GM12878 (cell line): ENCODE data around the gene ARHGEF3. TPM values are rescaled to one million over a fixed set of nuclear protein-coding genes. Genes with fewer than 3 reads are reported as not detected.

ENCODE experiments used
- ATAC-seq: fragments of 200-7000 bp; cut with Tn5 transposase; 3 replicates; pipeline ENCODE4 v1.9.1; 2020; ENCODE audit warnings: mild to moderate bottlenecking, moderate library complexity
- BruUV-seq: library from RNA; stranded (reverse); fragments of 400-500 nt; replicated peaks from 2 replicates; lab custom pipeline; 2021; lab: Mats Ljungman, UMichigan
- CTCF ChIA-PET: fragments of 300-600 bp; sonication (Branson Sonifier 250); formaldehyde crosslinking; extraction: SDS; loops from one replicate; lab custom pipeline; 2021; ENCODE audit warnings: inconsistent platforms; lab: Yijun Ruan, JAX
- POLR2A ChIA-PET: fragments of 350-600 bp; formaldehyde crosslinking; extraction: SDS; loops from one replicate; lab custom pipeline; 2021; ENCODE audit warnings: inconsistent platforms; lab: Charles Lee
- RAD21 ChIA-PET: fragments of 300-600 bp; sonication (Branson Sonifier 250); formaldehyde crosslinking; loops from one replicate; lab custom pipeline; 2023; ENCODE audit warnings: antibody characterized with exemption; ENCODE audit not compliant: unreplicated experiment; lab: Charles Lee
- SMC1A ChIA-PET: fragments of 300-600 bp; sonication (Branson Sonifier 250); formaldehyde crosslinking; loops from one replicate; lab custom pipeline; 2023; ENCODE audit not compliant: unreplicated experiment, uncharacterized antibody; lab: Charles Lee
- DNase-seq: peaks from one replicate; pipeline ENCODE4 v3.0.0-alpha.2; 2011; ENCODE audit warnings: low read depth, low spot score
- FAIRE-seq: peaks from 3 replicates; lab custom pipeline; 2011; peaks lifted over from hg19 to GRCh38; lab: Jason Lieb, UNC
- H2AFZ ChIP-seq: 2 replicates; pipeline ENCODE4 v1.6.0; 2011; ENCODE audit warnings: low read depth, low read length, control low read depth; ENCODE audit not compliant: control insufficient read depth
- H3K27ac ChIP-seq: 2 replicates; pipeline ENCODE4 v1.5.1; 2011; ENCODE audit warnings: control low read depth; ENCODE audit not compliant: control insufficient read depth, insufficient read depth
- H3K27me3 ChIP-seq, 2 experiments: replicated peaks in 1 of 2; 2 replicates each; pipeline versions ENCODE4 v1.6.0 to v1.6.1; 2011; ENCODE audit warnings: low read length in 1 of 2; ENCODE audit not compliant: control insufficient read depth in 2 of 2, insufficient read depth in 2 of 2
- H3K36me3 ChIP-seq, 2 experiments: 2 replicates each; pipeline ENCODE4 v1.5.1; 2011; ENCODE audit warnings: low read length in 1 of 2; ENCODE audit not compliant: control insufficient read depth in 2 of 2, insufficient read depth in 2 of 2
- H3K4me1 ChIP-seq: 2 replicates; pipeline ENCODE4 v1.6.1; 2011; ENCODE audit warnings: mild to moderate bottlenecking, low read length, moderate library complexity, mixed read lengths; ENCODE audit not compliant: control insufficient read depth, insufficient read depth
- H3K4me2 ChIP-seq: 2 replicates; pipeline ENCODE4 v1.6.0; 2011; ENCODE audit warnings: control low read depth; ENCODE audit not compliant: control insufficient read depth, insufficient read depth
- H3K4me3 ChIP-seq: fragments of 200-600 bp; sonication (generic); 2 replicates; pipeline ENCODE4 v1.5.1; 2016
- H3K79me2 ChIP-seq: 2 replicates; pipeline ENCODE4 v1.6.0; 2011; ENCODE audit warnings: low read length; ENCODE audit not compliant: control insufficient read depth, insufficient read depth
- H3K9ac ChIP-seq: 2 replicates; pipeline ENCODE4 v1.8.0; 2011; ENCODE audit warnings: low read length, control low read depth, mixed read lengths; ENCODE audit not compliant: control insufficient read depth, insufficient read depth
- H3K9me3 ChIP-seq: replicated peaks from 3 replicates; pipeline ENCODE4 v1.5.1; 2011; ENCODE audit warnings: mild to moderate bottlenecking, low read length; ENCODE audit not compliant: control insufficient read depth, insufficient read depth
- H4K20me1 ChIP-seq: 2 replicates; pipeline ENCODE4 v1.6.0; 2011; ENCODE audit not compliant: control insufficient read depth, insufficient read depth
- ATF7 ChIP-seq: fragments of 450-650 bp; IDR thresholded peaks from 2 replicates; pipeline ENCODE4 v1.6.1; 2016; ENCODE audit warnings: low read depth, mild to moderate bottlenecking
- BACH1 ChIP-seq: fragments of 450-650 bp; IDR thresholded peaks from 2 replicates; pipeline ENCODE4 v1.6.1; 2017; ENCODE audit warnings: mild to moderate bottlenecking, borderline replicate concordance
- BHLHE40 ChIP-seq, 2 experiments: fragments of 450-650 bp in 1 of 2; IDR thresholded peaks; 2 replicates each; pipeline ENCODE4 v1.6.1; 2011 to 2017; ENCODE audit warnings: low read depth in 2 of 2, borderline replicate concordance in 1 of 2, improper control_type of control experiment in 1 of 2, low read length in 1 of 2, mild to moderate bottlenecking in 1 of 2
- CHD4 ChIP-seq: fragments of 200-600 bp; sonication (generic); IDR thresholded peaks from 2 replicates; pipeline ENCODE4 v1.6.1; 2016; ENCODE audit warnings: mild to moderate bottlenecking
- EP300 ChIP-seq, 2 experiments: fragments of 150-350 bp in 1 of 2; IDR thresholded peaks; 2 replicates each; pipeline ENCODE4 v1.6.1; 2011 to 2012; ENCODE audit warnings: low read depth in 2 of 2, low read length in 2 of 2, borderline replicate concordance in 1 of 2, improper control_type of control experiment in 1 of 2, inconsistent platforms in 1 of 2; ENCODE audit not compliant: control insufficient read depth in 1 of 2
- GATAD2B ChIP-seq: fragments of 450-650 bp; conservative IDR thresholded peaks from 2 replicates; pipeline ENCODE4 v1.6.1; 2017; ENCODE audit warnings: low read depth, mild to moderate bottlenecking, moderate library complexity
- IKZF1 ChIP-seq: fragments of 450-650 bp; conservative IDR thresholded peaks from 2 replicates; pipeline ENCODE4 v1.6.1; 2017; ENCODE audit warnings: antibody characterized with exemption, mild to moderate bottlenecking
- RAD21 ChIP-seq: IDR thresholded peaks from 2 replicates; pipeline ENCODE4 v1.6.1; 2011; ENCODE audit warnings: mild to moderate bottlenecking, low read depth, low read length, moderate library complexity; ENCODE audit not compliant: insufficient read depth
- STAT1 ChIP-seq: fragments of 450-650 bp; conservative IDR thresholded peaks from 2 replicates; pipeline ENCODE4 v1.6.1; 2014; ENCODE audit warnings: antibody characterized with exemption, mild to moderate bottlenecking
- WRNIP1 ChIP-seq: IDR thresholded peaks from 2 replicates; pipeline ENCODE4 v1.6.1; 2011; ENCODE audit warnings: low read depth, low read length, improper control_type of control experiment, borderline replicate concordance
- WGBS: methylation state at CpG from one replicate; pipeline ENCODE4 v1.1.6; 2016; ENCODE audit warnings: low lambda C conversion rate; ENCODE audit not compliant: insufficient replicate concordance, insufficient coverage; ENCODE audit errors: missing lambda C conversion rate; 5-methylcytosine and 5-hydroxymethylcytosine counted together
- in situ Hi-C: fragments of 300-500 bp; cut with MboI; formaldehyde crosslinking; loops from 9 replicates; pipeline ENCODE4 v1.14.3; 2018; ENCODE audit warnings: mixed read lengths
- intact Hi-C: fragments of 100-400 bp; cut with micrococcal nuclease; formaldehyde crosslinking; loops from one replicate; pipeline ENCODE4 v1.14.2; 2022; ENCODE audit not compliant: unreplicated experiment
- polyA plus RNA-seq, 11 experiments: library from polyadenylated mRNA; depleted of rRNA in 4 of 11; unstranded in 6 of 11; stranded (reverse) in 5 of 11; fragments of >200 nt; fragmentation: Nextera tagmentation in 4 of 11; fragmentation: Illumina TruSeq in 1 of 11; extraction: Ambion mirVana in 4 of 11; extraction: Trizol in 1 of 11; gene quantifications; 1 replicate in 1 of 11; 2 replicates in 10 of 11; pipeline versions ENCODE4 v1.2.1 to v1.2.3, GENCODE V29; 2011 to 2016; ENCODE audit warnings: inconsistent platforms in 2 of 11, missing spikeins in 2 of 11, low read depth in 1 of 11
- total RNA-seq, 4 experiments: library from RNA; depleted of rRNA in 3 of 4; stranded (reverse); fragments of >200 nt in 3 of 4; fragmentation: Illumina TruSeq in 1 of 4; extraction: Trizol in 1 of 4; gene quantifications; 2 replicates each; pipeline versions ENCODE4 v1.2.1 to v1.2.3, GENCODE V29; 2013 to 2021
- TF ChIP-seq, protein P1 (sequence below): fragments of 450-650 bp; formaldehyde crosslinking; IDR thresholded peaks from 2 replicates; pipeline ENCODE4 v1.4.0; 2020; ENCODE audit warnings: mild to moderate bottlenecking, moderate library complexity
- TF ChIP-seq, protein P2 (sequence below): fragments of 450-650 bp; IDR thresholded peaks from 2 replicates; pipeline ENCODE4 v1.6.1; 2017; ENCODE audit warnings: low read depth, mild to moderate bottlenecking, moderate library complexity
- TF ChIP-seq, protein P3 (sequence below): fragments of 450-650 bp; IDR thresholded peaks from 2 replicates; pipeline ENCODE4 v1.6.1; 2017; ENCODE audit warnings: mild to moderate bottlenecking, low read depth, inconsistent platforms; ENCODE audit not compliant: poor library complexity, severe bottlenecking

Gene ARHGEF3
- total and polyA plus RNA-seq, 10 of the 15 experiments (the other 5 are each of a cell fraction or from before 2014, with no cell fraction given), result 21.8 to 78.7 (median 56.2) TPM

DNA sequence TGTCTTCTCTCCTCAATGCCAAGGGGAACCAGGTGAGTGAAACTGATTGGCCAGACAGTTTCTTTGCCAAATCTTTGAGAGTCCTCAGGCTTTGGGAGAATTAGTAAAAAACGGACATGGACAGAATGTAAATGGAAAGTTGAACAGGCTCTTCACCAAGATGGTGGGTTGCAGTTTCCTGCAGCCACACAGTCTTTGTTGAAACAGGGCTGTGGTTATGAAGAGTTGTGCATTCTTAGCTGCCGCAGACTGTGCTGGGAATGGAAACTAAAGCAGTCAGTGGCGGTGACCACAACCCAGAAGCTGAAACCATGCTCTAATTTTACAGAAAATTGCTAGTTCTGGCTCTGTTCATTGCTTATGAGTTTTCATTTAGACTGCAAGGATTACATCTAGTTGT is 76.6 kb downstream of the ARHGEF3 start:
- WGBS, result 0% methylated on average over 3 of the region's 3 CpGs
- Histone ChIP-seq H3K4me1 (peaks cover 26% of the 10 kb centered on the region), H3K9ac (no peak overlapping the region; the same call in 1 of the 2 replicates), H3K9me3 (no peaks in the 10 kb centered on the region), H4K20me1 (no peaks in the 10 kb centered on the region), H3K27me3 (no peaks in the 10 kb centered on the region), H3K27ac (peak overlapping the region; percentile 70), H3K4me2 (peak overlapping the region; percentile 51), H2AFZ (no peak overlapping the region; the same call in 1 of the 2 replicates), H3K4me3 (peak overlapping the region; percentile 34), H3K79me2 (no peaks in the 10 kb centered on the region), H3K36me3 (peaks cover 15 to 27% of the 10 kb centered on the region in 2 experiments)
- peak; percentile 87 for DNase-seq
- ChIA-PET SMC1A (interaction anchor here (0.7 to 8.7 kb wide), 15 partner anchors 11 to 192 kb away, joined by 3 to 152 read pairs (median 6); partner anchors contain the start of gene ARHGEF3), POLR2A (interaction anchor here (1.2 to 3.0 kb wide), 7 partner anchors 27 to 73 kb away, joined by 5 to 84 read pairs (median 7); partner anchors contain the start of gene ARHGEF3), RAD21 (interaction anchor here (0.7 to 9.8 kb wide), 19 partner anchors 10 to 264 kb away, joined by 3 to 199 read pairs (median 4); partner anchors contain the start of gene ARHGEF3), CTCF (interaction anchor here (1.1 to 9.6 kb wide), 16 partner anchors 10 to 264 kb away, joined by 3 to 108 read pairs (median 6); partner anchors contain the start of gene ARHGEF3)
- BruUV-seq, result no TSS peak
- peak; percentile 97 for FAIRE-seq
- in situ Hi-C loops (no loop called here), intact Hi-C loops (loop anchor here (1.0 kb wide), 1 partner anchor 28 kb away; no protein-coding TSS in a partner anchor)
- ATAC-seq, result peak; percentile 95
- peak; percentile 15; the same call in 1 of the 2 replicates for TF ChIP-seq RAD21
- TF ChIP-seq EP300 (IDR thresholded peaks at IDR 0.05; ENCODE audit: borderline replicate concordance in 1 of 2, control insufficient read depth in 1 of 2, low read depth in 2 of 2, low read length in 2 of 2), result peak in 1 of 2 experiments; percentile 78; a peak in 1 of 4 replicates
- no peak for TF ChIP-seq CHD4
- TF ChIP-seq, protein P1, sequence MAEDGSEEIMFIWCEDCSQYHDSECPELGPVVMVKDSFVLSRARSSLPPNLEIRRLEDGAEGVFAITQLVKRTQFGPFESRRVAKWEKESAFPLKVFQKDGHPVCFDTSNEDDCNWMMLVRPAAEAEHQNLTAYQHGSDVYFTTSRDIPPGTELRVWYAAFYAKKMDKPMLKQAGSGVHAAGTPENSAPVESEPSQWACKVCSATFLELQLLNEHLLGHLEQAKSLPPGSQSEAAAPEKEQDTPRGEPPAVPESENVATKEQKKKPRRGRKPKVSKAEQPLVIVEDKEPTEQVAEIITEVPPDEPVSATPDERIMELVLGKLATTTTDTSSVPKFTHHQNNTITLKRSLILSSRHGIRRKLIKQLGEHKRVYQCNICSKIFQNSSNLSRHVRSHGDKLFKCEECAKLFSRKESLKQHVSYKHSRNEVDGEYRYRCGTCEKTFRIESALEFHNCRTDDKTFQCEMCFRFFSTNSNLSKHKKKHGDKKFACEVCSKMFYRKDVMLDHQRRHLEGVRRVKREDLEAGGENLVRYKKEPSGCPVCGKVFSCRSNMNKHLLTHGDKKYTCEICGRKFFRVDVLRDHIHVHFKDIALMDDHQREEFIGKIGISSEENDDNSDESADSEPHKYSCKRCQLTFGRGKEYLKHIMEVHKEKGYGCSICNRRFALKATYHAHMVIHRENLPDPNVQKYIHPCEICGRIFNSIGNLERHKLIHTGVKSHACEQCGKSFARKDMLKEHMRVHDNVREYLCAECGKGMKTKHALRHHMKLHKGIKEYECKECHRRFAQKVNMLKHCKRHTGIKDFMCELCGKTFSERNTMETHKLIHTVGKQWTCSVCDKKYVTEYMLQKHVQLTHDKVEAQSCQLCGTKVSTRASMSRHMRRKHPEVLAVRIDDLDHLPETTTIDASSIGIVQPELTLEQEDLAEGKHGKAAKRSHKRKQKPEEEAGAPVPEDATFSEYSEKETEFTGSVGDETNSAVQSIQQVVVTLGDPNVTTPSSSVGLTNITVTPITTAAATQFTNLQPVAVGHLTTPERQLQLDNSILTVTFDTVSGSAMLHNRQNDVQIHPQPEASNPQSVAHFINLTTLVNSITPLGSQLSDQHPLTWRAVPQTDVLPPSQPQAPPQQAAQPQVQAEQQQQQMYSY (CRISPR knock-in tag), result no peak
- no peak for TF ChIP-seq STAT1
- TF ChIP-seq GATAD2B, result 0 out of 2 replicates have a peak, but pooled peaks have one; percentile 28
- TF ChIP-seq, protein P2, sequence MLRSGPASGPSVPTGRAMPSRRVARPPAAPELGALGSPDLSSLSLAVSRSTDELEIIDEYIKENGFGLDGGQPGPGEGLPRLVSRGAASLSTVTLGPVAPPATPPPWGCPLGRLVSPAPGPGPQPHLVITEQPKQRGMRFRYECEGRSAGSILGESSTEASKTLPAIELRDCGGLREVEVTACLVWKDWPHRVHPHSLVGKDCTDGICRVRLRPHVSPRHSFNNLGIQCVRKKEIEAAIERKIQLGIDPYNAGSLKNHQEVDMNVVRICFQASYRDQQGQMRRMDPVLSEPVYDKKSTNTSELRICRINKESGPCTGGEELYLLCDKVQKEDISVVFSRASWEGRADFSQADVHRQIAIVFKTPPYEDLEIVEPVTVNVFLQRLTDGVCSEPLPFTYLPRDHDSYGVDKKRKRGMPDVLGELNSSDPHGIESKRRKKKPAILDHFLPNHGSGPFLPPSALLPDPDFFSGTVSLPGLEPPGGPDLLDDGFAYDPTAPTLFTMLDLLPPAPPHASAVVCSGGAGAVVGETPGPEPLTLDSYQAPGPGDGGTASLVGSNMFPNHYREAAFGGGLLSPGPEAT, result peak; percentile 78
- peak; percentile 40; the same call in 1 of the 2 replicates for TF ChIP-seq BACH1
- peak; percentile 77 for TF ChIP-seq IKZF1
- TF ChIP-seq WRNIP1, result no peak
- TF ChIP-seq, protein P3, sequence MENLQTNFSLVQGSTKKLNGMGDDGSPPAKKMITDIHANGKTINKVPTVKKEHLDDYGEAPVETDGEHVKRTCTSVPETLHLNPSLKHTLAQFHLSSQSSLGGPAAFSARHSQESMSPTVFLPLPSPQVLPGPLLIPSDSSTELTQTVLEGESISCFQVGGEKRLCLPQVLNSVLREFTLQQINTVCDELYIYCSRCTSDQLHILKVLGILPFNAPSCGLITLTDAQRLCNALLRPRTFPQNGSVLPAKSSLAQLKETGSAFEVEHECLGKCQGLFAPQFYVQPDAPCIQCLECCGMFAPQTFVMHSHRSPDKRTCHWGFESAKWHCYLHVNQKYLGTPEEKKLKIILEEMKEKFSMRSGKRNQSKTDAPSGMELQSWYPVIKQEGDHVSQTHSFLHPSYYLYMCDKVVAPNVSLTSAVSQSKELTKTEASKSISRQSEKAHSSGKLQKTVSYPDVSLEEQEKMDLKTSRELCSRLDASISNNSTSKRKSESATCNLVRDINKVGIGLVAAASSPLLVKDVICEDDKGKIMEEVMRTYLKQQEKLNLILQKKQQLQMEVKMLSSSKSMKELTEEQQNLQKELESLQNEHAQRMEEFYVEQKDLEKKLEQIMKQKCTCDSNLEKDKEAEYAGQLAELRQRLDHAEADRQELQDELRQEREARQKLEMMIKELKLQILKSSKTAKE, result peak; percentile 81
- peak; percentile 40 to 60; a peak in 2 of 4 replicates for TF ChIP-seq BHLHE40 (IDR thresholded peaks at IDR 0.05; ENCODE audit: borderline replicate concordance in 1 of 2, low read depth in 2 of 2, low read length in 1 of 2)
- peak; percentile 45; the same call in 1 of the 2 replicates for TF ChIP-seq ATF7
